ENCODE results near the gene SAMMSON. TPM values are rescaled to one million over a fixed set of nuclear protein-coding genes. Genes with fewer than 3 reads are reported as not detected.

Gene SAMMSON
- total and polyA plus RNA-seq, 8 donors = 0.46 to 4.9 (median 1.7) TPM; not detected in 2

DNA sequence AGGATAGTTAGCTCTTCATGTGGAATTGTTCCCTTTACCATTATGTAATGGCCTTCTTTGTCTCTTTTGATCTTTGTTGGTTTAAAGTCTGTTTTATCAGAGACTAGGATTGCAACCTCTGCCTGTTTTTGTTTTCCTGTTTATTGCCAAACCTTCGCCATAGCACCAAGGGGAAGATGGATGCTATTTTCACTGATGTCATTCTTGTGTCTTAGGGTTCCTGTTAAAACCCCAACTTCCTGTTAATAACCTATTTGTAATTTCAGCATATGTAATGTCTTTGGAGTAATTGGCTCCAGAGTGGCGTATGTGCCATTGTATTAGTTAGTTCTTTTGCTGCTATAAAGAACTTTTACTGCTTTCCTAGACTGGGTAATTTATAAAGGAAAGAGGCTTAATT is 10.8 kb downstream of the SAMMSON start:
- H3K4me3 ChIP-seq = no peak overlapping the region
- intact Hi-C loops (cut with DNase I; ENCODE audit: low total_unique reads) = no loop called here
- 80 to 91% (median 85%) methylated on average over 2 of the region's 2 CpGs for WGBS, 5 donors
- TF ChIP-seq EP300 (IDR thresholded peaks at IDR 0.05) = no peak
- no peak for TF ChIP-seq POLR2AphosphoS5 (IDR thresholded peaks at IDR 0.05)
- TF ChIP-seq, protein P1, sequence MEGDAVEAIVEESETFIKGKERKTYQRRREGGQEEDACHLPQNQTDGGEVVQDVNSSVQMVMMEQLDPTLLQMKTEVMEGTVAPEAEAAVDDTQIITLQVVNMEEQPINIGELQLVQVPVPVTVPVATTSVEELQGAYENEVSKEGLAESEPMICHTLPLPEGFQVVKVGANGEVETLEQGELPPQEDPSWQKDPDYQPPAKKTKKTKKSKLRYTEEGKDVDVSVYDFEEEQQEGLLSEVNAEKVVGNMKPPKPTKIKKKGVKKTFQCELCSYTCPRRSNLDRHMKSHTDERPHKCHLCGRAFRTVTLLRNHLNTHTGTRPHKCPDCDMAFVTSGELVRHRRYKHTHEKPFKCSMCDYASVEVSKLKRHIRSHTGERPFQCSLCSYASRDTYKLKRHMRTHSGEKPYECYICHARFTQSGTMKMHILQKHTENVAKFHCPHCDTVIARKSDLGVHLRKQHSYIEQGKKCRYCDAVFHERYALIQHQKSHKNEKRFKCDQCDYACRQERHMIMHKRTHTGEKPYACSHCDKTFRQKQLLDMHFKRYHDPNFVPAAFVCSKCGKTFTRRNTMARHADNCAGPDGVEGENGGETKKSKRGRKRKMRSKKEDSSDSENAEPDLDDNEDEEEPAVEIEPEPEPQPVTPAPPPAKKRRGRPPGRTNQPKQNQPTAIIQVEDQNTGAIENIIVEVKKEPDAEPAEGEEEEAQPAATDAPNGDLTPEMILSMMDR (IDR thresholded peaks at IDR 0.05) = no peak
- no peak for TF ChIP-seq POLR2A (IDR thresholded peaks at IDR 0.05)
- H3K9me3 ChIP-seq = no peaks in the 10 kb centered on the region
- peaks cover 0 to 18% (median 12%) of the 10 kb centered on the region in 4 donors for H3K4me1 ChIP-seq
- H3K27me3 ChIP-seq = no peaks in the 10 kb centered on the region
- DNase-seq = no peak
- no peak overlapping the region for H3K27ac ChIP-seq
- no peaks in the 10 kb centered on the region for H3K36me3 ChIP-seq

- H3K27ac ChIP-seq = peak overlapping the region; percentile 30 to 84 (median 73)
- intact Hi-C loops (cut with DNase I; ENCODE audit: low total_unique reads) = no loop called here
- 11 to 42% (median 35%) methylated on average over 1 of the region's 1 CpG for WGBS, 5 donors
These were observed 12.0 kb downstream of the SAMMSON start for GRCh38 chr3:70011582-70011981.

GRCh38 chr3:70020906-70021660 is 21.6 kb downstream of the SAMMSON start:
- 49 to 74% (median 60%) methylated on average over 3 of the region's 3 CpGs for WGBS, 5 donors
- no peaks in the 10 kb centered on the region for H3K36me3 ChIP-seq
- no peak overlapping the region for H3K4me3 ChIP-seq
- intact Hi-C loops (cut with DNase I; ENCODE audit: low total_unique reads) = no loop called here
- no peaks in the 10 kb centered on the region for H3K4me1 ChIP-seq
- no peak overlapping the region for H3K27ac ChIP-seq
- H3K27me3 ChIP-seq = no peaks in the 10 kb centered on the region
- DNase-seq = peak in 1 of 2 donors; percentile 38
- TF ChIP-seq EP300 (IDR thresholded peaks at IDR 0.05) (no peak), POLR2AphosphoS5 (IDR thresholded peaks at IDR 0.05) (no peak), POLR2A (IDR thresholded peaks at IDR 0.05) (no peak)
- TF ChIP-seq, protein P1 (IDR thresholded peaks at IDR 0.05) = no peak
- no peaks in the 10 kb centered on the region for H3K9me3 ChIP-seq

More at GRCh38 chr3:70011582-70011981, 12.0 kb downstream of the SAMMSON start:
- peak in 1 of 2 donors; percentile 47 for DNase-seq
- Histone ChIP-seq H3K4me1 (peaks cover 0 to 18% (median 12%) of the 10 kb centered on the region in 4 donors), H3K27me3 (no peaks in the 10 kb centered on the region), H3K4me3 (no peak overlapping the region), H3K36me3 (no peaks in the 10 kb centered on the region), H3K9me3 (no peaks in the 10 kb centered on the region)
- no peak for TF ChIP-seq EP300 (IDR thresholded peaks at IDR 0.05)
- no peak for TF ChIP-seq POLR2AphosphoS5 (IDR thresholded peaks at IDR 0.05)
- no peak for TF ChIP-seq POLR2A (IDR thresholded peaks at IDR 0.05)
- TF ChIP-seq, protein P1 (IDR thresholded peaks at IDR 0.05) = no peak

- Histone ChIP-seq H3K36me3 (no peaks in the 10 kb centered on the region), H3K27me3 (no peaks in the 10 kb centered on the region), H3K9me3 (no peaks in the 10 kb centered on the region), H3K4me1 (no peaks in the 10 kb centered on the region), H3K27ac (no peak overlapping the region), H3K4me3 (no peak overlapping the region)
- DNase-seq = no peak
- intact Hi-C loops (cut with DNase I; ENCODE audit: low total_unique reads) = no loop called here
- TF ChIP-seq POLR2A (IDR thresholded peaks at IDR 0.05) = no peak
- TF ChIP-seq, protein P1 (IDR thresholded peaks at IDR 0.05) = no peak
These were observed 28.8 kb downstream of the SAMMSON start for GRCh38 chr3:70028361-70028760.

All from stomach (tissue), 9 donors.